ENCODE data around the gene ENTPD8. TPM values are rescaled to one million over a fixed set of nuclear protein-coding genes. Genes with fewer than 3 reads are reported as not detected.

Gene ENTPD8
- total RNA-seq, 1 experiment from 2014 or later: 0.77 TPM

DNA sequence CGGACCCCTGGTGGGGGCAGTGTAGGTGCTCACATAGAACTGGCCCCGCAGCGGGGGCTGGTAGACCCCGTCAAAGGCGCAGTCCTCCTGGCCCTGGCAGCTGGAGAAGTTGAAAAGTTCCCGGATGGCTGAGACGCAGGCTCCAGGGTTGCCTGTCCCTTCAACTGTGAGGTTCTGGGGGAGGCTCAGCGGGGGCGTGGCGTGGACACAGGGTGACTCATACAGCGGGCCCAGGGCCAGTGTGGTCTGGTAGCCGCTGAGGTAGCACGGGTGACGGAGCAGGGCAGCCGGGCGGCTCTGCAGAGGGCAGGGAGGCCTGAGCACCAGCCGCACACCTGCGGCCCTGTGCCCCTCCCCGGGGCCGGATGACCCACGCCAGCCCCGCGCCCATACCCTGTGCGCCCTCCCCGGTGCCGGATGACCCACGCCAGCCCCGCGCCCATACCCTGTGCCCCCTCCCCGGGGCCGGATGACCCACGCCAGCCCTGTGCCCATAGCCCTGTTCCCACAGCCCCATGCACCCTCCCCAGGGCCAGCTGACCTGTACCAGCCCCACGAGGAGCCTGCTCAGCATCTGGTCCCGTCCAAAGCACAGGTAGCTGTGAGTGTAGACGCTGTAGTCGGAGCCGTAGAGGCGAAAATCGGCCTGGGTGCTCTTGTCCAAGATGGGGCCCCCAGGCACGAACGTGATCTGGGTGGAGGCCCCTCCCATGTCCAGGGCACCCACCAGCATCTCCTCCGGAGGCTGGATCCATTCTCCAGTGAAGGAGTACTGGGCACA lies 5.0 kb downstream of the ENTPD8 start:
- Histone ChIP-seq H3K27me3 (ENCODE audit: insufficient read depth, low read length) (no peaks in the 10 kb centered on the region), H2AK5ac (ENCODE audit: insufficient read length, low read length) (no peak overlapping the region), H4K8ac (replicated peaks; ENCODE audit: insufficient read length, low read depth, low read length) (no peak overlapping the region), H4K5ac (ENCODE audit: insufficient read length, low read depth, low read length) (no peak overlapping the region), H3K4ac (ENCODE audit: low read depth, low read length) (no peak overlapping the region), H2BK5ac (ENCODE audit: insufficient read length, low read length) (no peak overlapping the region), H4K91ac (ENCODE audit: insufficient read length, low read depth, low read length) (no peak overlapping the region), H3T11ph (ENCODE audit: low read length) (no peak overlapping the region), H3K9ac (ENCODE audit: extremely low read depth, insufficient read length, low read length) (no peak overlapping the region), H3K79me1 (ENCODE audit: insufficient read depth, low read depth, low read length, poor library complexity, severe bottlenecking) (no peaks in the 10 kb centered on the region), H3K9me3 (ENCODE audit: control insufficient read depth, low read depth, low read length) (no peaks in the 10 kb centered on the region), H4K20me1 (ENCODE audit: control insufficient read depth, insufficient read depth, insufficient read length) (no peaks in the 10 kb centered on the region), H3K4me1 (ENCODE audit: insufficient read depth, low read length) (no peaks in the 10 kb centered on the region), H2AFZ (ENCODE audit: low read length) (no peak overlapping the region), H2BK20ac (ENCODE audit: low read depth, low read length, poor library complexity, severe bottlenecking) (no peak overlapping the region), H3K27ac (ENCODE audit: insufficient read length, low read depth, low read length) (no peak overlapping the region), H3K56ac (ENCODE audit: insufficient read length, low read depth, low read length) (no peak overlapping the region), H3K18ac (ENCODE audit: insufficient read length, low read depth, low read length) (no peak overlapping the region), H2BK15ac (ENCODE audit: low read depth, low read length) (no peak overlapping the region), H2BK12ac (ENCODE audit: insufficient read length, low read depth, low read length) (no peak overlapping the region), H3K14ac (ENCODE audit: insufficient read depth, low read length) (no peak overlapping the region), H3K23ac (ENCODE audit: insufficient read length, low read depth, low read length) (no peak overlapping the region), H3K4me2 (ENCODE audit: insufficient read depth, insufficient read length, low read length) (no peak overlapping the region), H3K79me2 (ENCODE audit: insufficient read depth, low read length) (no peaks in the 10 kb centered on the region), H2BK120ac (ENCODE audit: low read depth, low read length, poor library complexity, severe bottlenecking) (no peak overlapping the region), H3K23me2 (ENCODE audit: insufficient read length, low read depth, low read length, poor library complexity, severe bottlenecking) (no peaks in the 10 kb centered on the region)
- Mint-ChIP-seq H3K36me3 (ENCODE audit: insufficient read depth in 1 of 3, low read depth in 3 of 3) (no peaks in the 10 kb centered on the region), H3K27me3 (ENCODE audit: low read depth) (peaks cover 3% of the 10 kb centered on the region; the same call in 1 of the 2 replicates), H3K9me3 (no peaks in the 10 kb centered on the region), H3K27ac (no peak overlapping the region), H3K4me3 (no peak overlapping the region), H3K4me1 (no peaks in the 10 kb centered on the region)
- TF ChIP-seq, protein P1, sequence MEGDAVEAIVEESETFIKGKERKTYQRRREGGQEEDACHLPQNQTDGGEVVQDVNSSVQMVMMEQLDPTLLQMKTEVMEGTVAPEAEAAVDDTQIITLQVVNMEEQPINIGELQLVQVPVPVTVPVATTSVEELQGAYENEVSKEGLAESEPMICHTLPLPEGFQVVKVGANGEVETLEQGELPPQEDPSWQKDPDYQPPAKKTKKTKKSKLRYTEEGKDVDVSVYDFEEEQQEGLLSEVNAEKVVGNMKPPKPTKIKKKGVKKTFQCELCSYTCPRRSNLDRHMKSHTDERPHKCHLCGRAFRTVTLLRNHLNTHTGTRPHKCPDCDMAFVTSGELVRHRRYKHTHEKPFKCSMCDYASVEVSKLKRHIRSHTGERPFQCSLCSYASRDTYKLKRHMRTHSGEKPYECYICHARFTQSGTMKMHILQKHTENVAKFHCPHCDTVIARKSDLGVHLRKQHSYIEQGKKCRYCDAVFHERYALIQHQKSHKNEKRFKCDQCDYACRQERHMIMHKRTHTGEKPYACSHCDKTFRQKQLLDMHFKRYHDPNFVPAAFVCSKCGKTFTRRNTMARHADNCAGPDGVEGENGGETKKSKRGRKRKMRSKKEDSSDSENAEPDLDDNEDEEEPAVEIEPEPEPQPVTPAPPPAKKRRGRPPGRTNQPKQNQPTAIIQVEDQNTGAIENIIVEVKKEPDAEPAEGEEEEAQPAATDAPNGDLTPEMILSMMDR (conservative IDR thresholded peaks at IDR 0.05): no peak
- no CpG with 5 or more reads among the region's 42 CpGs for WGBS (ENCODE audit: extremely low coverage, insufficient read length, low lambda C conversion rate)
- DNase-seq: no peak

Data from H9 (cell line).